Mesendoderm (in vitro differentiated cells): ENCODE measurements around the gene ARHGEF9. TPM values are rescaled to one million over a fixed set of nuclear protein-coding genes. Genes with fewer than 3 reads are reported as not detected.
"Not testable (repeated sequence)": the region's sequence is repeated elsewhere in the genome, so short reads cannot be mapped to it uniquely, and the experiment has no call there.

Experiments used
- DNase-seq: peaks from one replicate; pipeline ENCODE4 v3.0.0; 2013
- H2AK5ac ChIP-seq: 2 replicates; pipeline ENCODE4 v1.6.1; 2013; ENCODE audit warnings: low read length, inconsistent platforms
- H2BK120ac ChIP-seq: 2 replicates; pipeline ENCODE4 v1.6.1; 2013; ENCODE audit warnings: low read depth, mild to moderate bottlenecking, low read length, moderate library complexity, mixed read lengths
- H2BK15ac ChIP-seq: replicated peaks from 2 replicates; pipeline ENCODE4 v1.6.1; 2013; ENCODE audit warnings: low read depth, mild to moderate bottlenecking, moderate library complexity
- H2BK5ac ChIP-seq: 2 replicates; pipeline ENCODE4 v1.6.1; 2013; ENCODE audit warnings: low read length, inconsistent platforms
- H3K18ac ChIP-seq: 2 replicates; pipeline ENCODE4 v1.6.1; 2013; ENCODE audit warnings: mild to moderate bottlenecking, low read length, mixed read lengths
- H3K23ac ChIP-seq: one replicate; pipeline ENCODE4 v1.6.1; 2013; ENCODE audit warnings: low read length
- H3K27ac ChIP-seq: 2 replicates; pipeline ENCODE4 v1.5.1; 2013; ENCODE audit warnings: low read depth, mild to moderate bottlenecking, inconsistent platforms, low read length, moderate library complexity
- H3K27me3 ChIP-seq: 2 replicates; pipeline ENCODE4 v1.6.1; 2013; ENCODE audit warnings: low read length, control low read depth, mild to moderate bottlenecking, inconsistent platforms; ENCODE audit not compliant: insufficient read depth, poor library complexity
- H3K36me3 ChIP-seq: 2 replicates; pipeline ENCODE4 v1.6.1; 2013; ENCODE audit warnings: low read length, inconsistent platforms; ENCODE audit not compliant: control insufficient read depth, insufficient read depth
- H3K4ac ChIP-seq: one replicate; pipeline ENCODE4 v1.6.1; 2013; ENCODE audit warnings: low read depth, mild to moderate bottlenecking, low read length, moderate library complexity
- H3K4me1 ChIP-seq: 2 replicates; pipeline ENCODE4 v1.6.1; 2013; ENCODE audit warnings: low read depth, low read length, inconsistent platforms; ENCODE audit not compliant: control insufficient read depth
- H3K4me2 ChIP-seq: 2 replicates; pipeline ENCODE4 v1.6.1; 2013; ENCODE audit warnings: low read length
- H3K4me3 ChIP-seq: 2 replicates; pipeline ENCODE4 v1.5.1; 2013; ENCODE audit warnings: mild to moderate bottlenecking, low read length
- H3K56ac ChIP-seq: one replicate; pipeline ENCODE4 v1.6.1; 2013; ENCODE audit warnings: low read length
- H3K79me1 ChIP-seq: 2 replicates; pipeline ENCODE4 v1.6.1; 2013; ENCODE audit warnings: low read length, inconsistent platforms
- H3K79me2 ChIP-seq: 2 replicates; pipeline ENCODE4 v1.6.1; 2013; ENCODE audit warnings: mild to moderate bottlenecking, low read length; ENCODE audit not compliant: control insufficient read depth, insufficient read depth
- H3K9ac ChIP-seq: 2 replicates; pipeline ENCODE4 v1.6.1; 2013; ENCODE audit warnings: low read length, inconsistent platforms
- H4K5ac ChIP-seq: one replicate; pipeline ENCODE4 v1.6.1; 2013; ENCODE audit warnings: low read length
- H4K8ac ChIP-seq: one replicate; pipeline ENCODE4 v1.6.1; 2013; ENCODE audit warnings: low read depth, mild to moderate bottlenecking, control low read depth, low read length, moderate library complexity
- WGBS: extraction: QIAGEN DNeasy Blood & Tissue Kit; methylation state at CpG from one replicate; pipeline ENCODE4 v1.1.7; 2013; ENCODE audit warnings: low lambda C conversion rate, missing lambda C conversion rate; ENCODE audit not compliant: insufficient coverage; ENCODE audit errors: extremely low coverage; 5-methylcytosine and 5-hydroxymethylcytosine counted together
- polyA plus RNA-seq, 2 experiments: library from polyadenylated mRNA; stranded (reverse); fragments of 200-250 nt; gene quantifications; one replicate each; pipeline ENCODE4 v1.2.3, GENCODE V29; 2013

Gene ARHGEF9
- polyA plus RNA-seq (2013, experiment 1 of 2) = 22.7 TPM
- polyA plus RNA-seq (2013, experiment 2 of 2) = 23.4 TPM

- H3K9ac ChIP-seq = peak within 1 kb of the TSS; percentile 69
- no CpG with 5 or more reads among the region's 30 CpGs for WGBS
- no peak within 1 kb of the TSS for H2BK120ac ChIP-seq
- H3K4me1 ChIP-seq = no peaks in the 10 kb centered on the region
- H3K27me3 ChIP-seq = no peaks in the 10 kb centered on the region
- no peak within 1 kb of the TSS for H3K23ac ChIP-seq
- DNase-seq = peak; percentile 78
- no peak within 1 kb of the TSS for H2BK5ac ChIP-seq
- H3K18ac ChIP-seq = peak within 1 kb of the TSS; percentile 25
- no peak within 1 kb of the TSS for H2BK15ac ChIP-seq
- H3K79me2 ChIP-seq = no peaks in the 10 kb centered on the region
- H3K4me2 ChIP-seq = peak within 1 kb of the TSS; percentile 32
- H3K4me3 ChIP-seq = no peak within 1 kb of the TSS
- peak within 1 kb of the TSS; percentile 85 for H3K56ac ChIP-seq
- H4K8ac ChIP-seq = no peak within 1 kb of the TSS
- H2AK5ac ChIP-seq = no peak within 1 kb of the TSS
- H3K27ac ChIP-seq = no peak within 1 kb of the TSS
- no peaks in the 10 kb centered on the region for H3K36me3 ChIP-seq
- no peak within 1 kb of the TSS for H4K5ac ChIP-seq
- no peaks in the 10 kb centered on the region for H3K79me1 ChIP-seq
- H3K4ac ChIP-seq = no peak within 1 kb of the TSS
Observed at GRCh38 chrX:63784902-63785707, at the start of gene ARHGEF9. ARHGEF9 (minus strand) TSS chrX:63785214; CDS start chrX:63785145, 69 bp downstream.

GRCh38 chrX:63825446-63825845, 40.4 kb upstream of the ARHGEF9 start:
- H3K27ac ChIP-seq, H3K79me1 ChIP-seq, H2BK15ac ChIP-seq, DNase-seq, H3K4ac ChIP-seq, H3K23ac ChIP-seq, H3K18ac ChIP-seq, H2BK5ac ChIP-seq, H2BK120ac ChIP-seq, H4K5ac ChIP-seq, H3K9ac ChIP-seq, H3K27me3 ChIP-seq, H3K4me2 ChIP-seq, H3K4me1 ChIP-seq, H3K36me3 ChIP-seq, H3K79me2 ChIP-seq, H4K8ac ChIP-seq, H3K56ac ChIP-seq, H2AK5ac ChIP-seq, H3K4me3 ChIP-seq: not testable (repeated sequence)
- no CpG with 5 or more reads among the region's 23 CpGs for WGBS

GRCh38 chrX:63818156-63818555, 33.1 kb upstream of the ARHGEF9 start:
- no peak overlapping the region for H3K56ac ChIP-seq
- no peak overlapping the region for H3K9ac ChIP-seq
- H3K27me3 ChIP-seq = no peaks in the 10 kb centered on the region
- H4K5ac ChIP-seq = no peak overlapping the region
- WGBS = no CpG with 5 or more reads among the region's 4 CpGs
- H3K4me1 ChIP-seq = no peaks in the 10 kb centered on the region
- H3K79me2 ChIP-seq = no peaks in the 10 kb centered on the region
- no peak overlapping the region for H2BK5ac ChIP-seq
- no peak overlapping the region for H4K8ac ChIP-seq
- H3K18ac ChIP-seq = no peak overlapping the region
- H3K79me1 ChIP-seq = no peaks in the 10 kb centered on the region
- H3K4ac ChIP-seq = no peak overlapping the region
- no peak overlapping the region for H2AK5ac ChIP-seq
- H3K36me3 ChIP-seq = no peaks in the 10 kb centered on the region
- no peak overlapping the region for H2BK15ac ChIP-seq
- H3K27ac ChIP-seq = no peak overlapping the region
- no peak overlapping the region for H3K4me3 ChIP-seq
- no peak overlapping the region for H3K4me2 ChIP-seq
- H2BK120ac ChIP-seq = no peak overlapping the region
- no peak overlapping the region for H3K23ac ChIP-seq
- no peak for DNase-seq

GRCh38 chrX:63817696-63818095, 32.7 kb upstream of the ARHGEF9 start:
- Histone ChIP-seq H3K56ac (no peak overlapping the region), H3K23ac (no peak overlapping the region), H3K79me2 (no peaks in the 10 kb centered on the region), H3K36me3 (no peaks in the 10 kb centered on the region), H4K5ac (no peak overlapping the region), H3K4ac (no peak overlapping the region), H3K18ac (no peak overlapping the region), H3K27ac (no peak overlapping the region), H3K27me3 (no peaks in the 10 kb centered on the region), H3K4me1 (no peaks in the 10 kb centered on the region), H4K8ac (no peak overlapping the region), H3K9ac (no peak overlapping the region), H3K4me3 (no peak overlapping the region), H2BK120ac (no peak overlapping the region), H3K4me2 (no peak overlapping the region), H3K79me1 (no peaks in the 10 kb centered on the region), H2BK5ac (no peak overlapping the region), H2BK15ac (no peak overlapping the region), H2AK5ac (no peak overlapping the region)
- no peak for DNase-seq
- WGBS = no CpG with 5 or more reads among the region's 4 CpGs

- Histone ChIP-seq H3K4me2 (no peak overlapping the region), H2BK5ac (no peak overlapping the region), H3K79me1 (no peaks in the 10 kb centered on the region), H4K5ac (no peak overlapping the region), H3K23ac (no peak overlapping the region), H3K56ac (no peak overlapping the region), H3K4me3 (no peak overlapping the region), H3K4ac (no peak overlapping the region), H3K36me3 (no peaks in the 10 kb centered on the region), H2BK15ac (no peak overlapping the region), H3K79me2 (no peaks in the 10 kb centered on the region), H3K4me1 (no peaks in the 10 kb centered on the region), H2AK5ac (no peak overlapping the region), H3K27me3 (no peaks in the 10 kb centered on the region), H3K18ac (no peak overlapping the region), H2BK120ac (no peak overlapping the region), H3K27ac (no peak overlapping the region), H3K9ac (no peak overlapping the region), H4K8ac (no peak overlapping the region)
- WGBS = no CpG with 5 or more reads among the region's 5 CpGs
- DNase-seq = no peak
Observed at GRCh38 chrX:63812823-63813222, 27.8 kb upstream of the ARHGEF9 start.

- no peaks in the 10 kb centered on the region for H3K4me1 ChIP-seq
- H4K5ac ChIP-seq = no peak overlapping the region
- no peak overlapping the region for H3K56ac ChIP-seq
- H3K79me2 ChIP-seq = no peaks in the 10 kb centered on the region
- H2BK15ac ChIP-seq = no peak overlapping the region
- no peaks in the 10 kb centered on the region for H3K79me1 ChIP-seq
- no CpG with 5 or more reads among the region's 2 CpGs for WGBS
- no peak overlapping the region for H3K4ac ChIP-seq
- H3K18ac ChIP-seq = no peak overlapping the region
- no peak overlapping the region for H3K4me3 ChIP-seq
- H2BK5ac ChIP-seq = no peak overlapping the region
- H3K9ac ChIP-seq = no peak overlapping the region
- H2BK120ac ChIP-seq = no peak overlapping the region
- H3K27ac ChIP-seq = no peak overlapping the region
- H4K8ac ChIP-seq = no peak overlapping the region
- DNase-seq = no peak
- H3K4me2 ChIP-seq = no peak overlapping the region
- H3K23ac ChIP-seq = no peak overlapping the region
- no peaks in the 10 kb centered on the region for H3K36me3 ChIP-seq
- no peak overlapping the region for H2AK5ac ChIP-seq
- H3K27me3 ChIP-seq = no peaks in the 10 kb centered on the region
Observed at GRCh38 chrX:63810746-63811145, 25.7 kb upstream of the ARHGEF9 start.
